Measurements from ENCODE around the gene VAMP5.
"Not testable (repeated sequence)": the region's sequence is repeated elsewhere in the genome, so short reads cannot be mapped to it uniquely, and the experiment has no call there.

VAMP5 gene

DNA sequence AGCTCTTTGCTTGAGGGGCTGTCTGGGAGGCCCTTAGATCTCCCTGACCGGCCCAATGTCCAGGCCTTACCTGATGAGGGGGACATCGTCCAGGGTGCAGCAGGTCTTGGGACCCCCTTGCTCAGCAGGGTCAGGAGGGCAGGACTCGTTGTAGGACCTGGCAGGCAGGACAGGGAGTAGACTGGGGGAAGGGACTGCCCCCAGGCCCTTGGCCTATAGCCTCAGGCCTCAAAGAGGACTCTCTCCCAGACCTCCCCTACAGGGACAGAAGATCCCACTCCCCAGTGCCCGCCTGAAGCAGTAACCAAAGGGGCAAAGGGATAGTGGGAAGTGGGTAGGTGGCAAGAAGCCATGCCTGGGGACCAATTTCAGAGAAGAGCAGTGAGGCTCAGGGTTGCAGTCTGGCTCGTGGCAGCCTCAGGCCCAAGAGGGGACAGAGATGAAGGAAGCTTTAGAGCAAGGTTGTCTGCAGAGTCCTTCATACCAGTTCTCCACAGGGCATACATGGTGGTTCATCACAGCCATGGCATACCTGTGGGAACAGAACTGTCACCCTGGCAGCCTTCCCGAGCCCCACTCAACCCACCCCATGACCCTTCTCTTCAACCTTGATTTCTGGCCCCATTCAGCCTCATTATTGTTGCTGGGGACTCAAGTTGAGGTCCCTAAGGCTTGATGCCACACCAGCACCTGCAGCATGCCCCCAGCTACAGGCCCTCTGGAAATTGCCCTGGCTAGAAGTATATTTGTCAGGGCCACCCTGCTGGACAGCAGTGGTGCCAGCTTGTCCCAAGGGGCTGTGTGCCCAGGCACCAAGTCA, 16.9 kb downstream of the VAMP5 start:
- DNase-seq (ENCODE audit: low read depth in 2 of 2): no peak

DNA sequence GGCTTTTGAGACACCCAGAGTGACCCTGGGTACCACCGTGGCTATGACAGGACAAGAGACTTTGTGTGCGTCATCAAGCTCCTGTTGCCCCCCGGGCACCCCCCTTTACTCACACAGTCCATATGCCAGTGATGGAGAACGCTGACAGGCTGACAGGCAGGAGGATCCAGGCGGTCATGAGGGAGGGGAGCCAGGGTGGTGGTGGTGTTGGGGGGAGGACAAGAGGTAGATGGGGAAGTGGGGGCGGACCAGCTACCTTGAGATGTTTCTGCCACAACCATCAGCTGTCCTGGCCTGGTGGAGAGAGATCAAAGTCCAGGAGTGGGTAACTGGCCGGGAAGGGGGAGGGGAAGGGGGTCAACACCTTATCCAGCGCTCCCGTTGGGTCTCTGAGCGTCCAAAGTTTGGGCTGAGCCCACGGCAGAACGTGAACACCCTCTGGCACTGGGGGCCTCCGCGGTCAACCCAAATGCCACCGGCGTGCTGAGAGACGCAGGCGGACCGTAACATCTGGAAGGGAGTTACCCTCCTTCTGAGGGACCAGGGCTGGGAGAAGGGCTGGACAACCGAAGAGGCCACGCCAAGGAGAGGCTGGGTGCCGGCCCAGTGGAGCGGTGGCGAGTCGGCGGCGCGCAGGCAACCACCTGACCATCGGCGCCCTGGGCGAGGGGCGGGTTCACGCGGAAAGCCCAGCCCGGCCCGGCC, 17.7 kb downstream of the VAMP5 start:
- DNase-seq (ENCODE audit: low read depth in 2 of 2): no peak

DNA sequence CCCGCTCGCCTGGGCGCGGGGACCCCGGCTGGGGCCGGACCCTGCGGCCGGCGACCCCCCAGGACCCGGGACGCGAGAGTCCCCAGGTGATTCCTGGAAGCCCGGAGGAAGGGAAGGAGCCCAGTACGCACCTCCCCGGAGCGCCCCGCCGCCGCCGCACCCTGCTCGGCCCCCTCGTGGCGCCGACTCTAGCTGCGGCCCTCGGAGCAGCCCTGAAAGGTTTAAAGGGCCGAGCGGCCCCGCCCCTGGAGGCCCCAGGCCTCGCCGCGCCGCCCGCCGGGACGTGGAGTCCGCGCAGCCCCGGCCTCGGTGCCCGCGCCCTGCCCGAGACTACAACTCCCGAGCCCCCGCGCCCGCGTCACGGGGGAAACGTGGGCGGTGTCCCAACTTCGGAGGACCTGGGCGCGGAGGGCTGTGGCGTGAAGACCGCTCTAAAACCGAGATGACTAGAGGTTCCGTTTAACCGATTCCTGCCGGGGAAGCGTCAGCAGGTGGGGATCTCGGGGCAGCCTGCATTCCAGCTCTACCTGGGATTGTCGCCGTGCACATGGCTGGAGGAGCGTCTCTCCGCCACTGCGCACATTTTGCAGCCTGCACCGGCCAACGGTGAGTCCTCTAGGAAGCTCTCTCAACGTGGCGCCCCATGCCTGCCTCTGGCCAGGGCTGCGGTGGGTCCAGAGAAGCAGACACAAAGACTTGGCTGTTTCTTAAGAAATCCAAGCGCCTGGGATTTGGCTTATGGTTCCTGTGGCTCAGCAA, 18.4 kb downstream of the VAMP5 start, which contains the start of gene TMEM150A:
Gene TMEM150A (minus strand): TSS at position 223 of the 759 bp plus-strand sequence. CDS start 750 bp downstream, outside the sequence.
- DNase-seq (ENCODE audit: low read depth in 2 of 2): peak; percentile 69 to 80

DNA sequence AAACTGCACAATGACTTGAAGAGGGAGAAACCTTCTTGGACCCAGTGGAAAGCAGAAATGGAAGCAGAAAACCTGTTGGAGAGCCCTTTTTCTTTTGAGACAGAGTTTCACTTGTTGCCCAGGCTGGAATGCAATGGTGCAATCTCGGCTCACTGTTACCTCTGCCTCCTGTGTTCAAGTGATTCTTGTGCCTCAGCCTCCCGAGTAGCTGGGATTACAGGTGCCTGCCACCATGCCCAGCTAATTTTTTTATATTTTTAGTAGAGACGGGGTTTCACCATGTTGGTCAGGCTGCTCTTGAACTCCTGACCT, 19.9 kb downstream of the VAMP5 start:
- DNase-seq (ENCODE audit: low read depth in 2 of 2): not testable (repeated sequence)

DNA sequence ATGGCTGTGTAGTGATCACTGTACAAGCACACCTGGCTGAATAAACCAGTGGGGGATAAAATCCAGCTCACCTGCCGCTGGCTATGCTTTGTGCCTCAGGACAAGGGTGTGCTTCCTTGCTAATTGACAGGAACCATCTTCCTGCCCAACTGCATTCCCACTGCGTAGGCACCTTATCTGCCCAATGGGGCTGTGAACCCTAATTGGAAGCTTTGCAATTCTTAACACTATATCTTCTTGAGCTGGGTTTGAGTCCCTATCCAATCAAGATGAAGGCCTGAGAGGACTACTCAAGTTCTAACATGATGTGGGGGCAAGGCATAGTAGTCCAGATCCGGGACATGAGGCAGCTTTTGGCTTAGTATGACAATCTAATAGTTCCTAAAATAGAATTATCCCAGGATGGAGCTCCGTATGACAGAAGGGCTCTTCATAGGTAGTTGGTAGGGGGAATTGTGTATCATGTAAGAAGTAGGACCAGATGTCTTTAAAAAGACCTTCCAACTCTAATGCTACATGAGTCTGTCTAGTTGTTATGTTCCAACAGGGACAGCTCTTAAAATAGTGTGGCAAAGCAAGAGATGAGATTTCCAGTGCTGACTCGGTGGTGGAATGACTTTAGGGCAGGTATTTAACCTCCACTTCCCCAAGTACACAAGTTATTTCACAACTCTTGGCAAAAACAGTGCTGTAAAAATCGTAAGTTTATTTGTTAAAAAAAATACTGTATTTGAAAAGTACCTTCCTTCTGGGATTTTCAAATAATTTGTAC, 20.5 kb downstream of the VAMP5 start:
- no peak for DNase-seq (ENCODE audit: low read depth in 2 of 2)

DNA sequence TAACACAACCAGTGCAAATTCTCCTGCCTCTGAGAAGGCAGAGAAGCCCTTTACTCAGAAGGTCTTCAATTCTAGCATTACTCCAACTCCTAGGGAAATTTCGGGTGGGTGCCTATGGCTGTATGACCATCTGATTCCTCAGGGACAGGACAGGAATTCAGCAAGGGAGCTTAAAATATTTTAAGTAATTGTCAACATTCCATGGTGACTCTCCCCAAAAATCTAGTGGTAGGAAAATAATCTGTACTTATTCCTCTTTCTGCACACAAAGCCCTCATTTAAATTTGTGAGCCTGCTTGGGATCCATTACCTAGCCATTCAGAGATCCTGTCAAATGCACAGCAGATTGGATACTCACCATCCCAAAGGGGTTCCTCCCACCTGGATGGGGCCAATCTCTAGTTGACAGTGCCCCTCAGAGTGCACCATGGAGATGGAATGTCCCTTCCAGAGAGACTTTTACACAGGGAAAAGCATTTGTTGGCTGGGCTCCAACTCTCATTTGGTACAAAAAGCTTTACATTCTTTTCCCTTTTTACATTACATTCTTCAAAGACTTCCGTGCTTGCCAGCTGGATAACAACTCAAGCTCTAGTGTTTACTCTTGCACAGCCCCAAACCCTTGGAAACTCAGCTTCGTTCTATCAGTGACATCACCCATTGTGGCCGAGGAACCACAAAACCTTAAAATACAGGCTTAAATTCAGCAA, 21.3 kb downstream of the VAMP5 start:
- DNase-seq (ENCODE audit: low read depth in 2 of 2): no peak

DNA sequence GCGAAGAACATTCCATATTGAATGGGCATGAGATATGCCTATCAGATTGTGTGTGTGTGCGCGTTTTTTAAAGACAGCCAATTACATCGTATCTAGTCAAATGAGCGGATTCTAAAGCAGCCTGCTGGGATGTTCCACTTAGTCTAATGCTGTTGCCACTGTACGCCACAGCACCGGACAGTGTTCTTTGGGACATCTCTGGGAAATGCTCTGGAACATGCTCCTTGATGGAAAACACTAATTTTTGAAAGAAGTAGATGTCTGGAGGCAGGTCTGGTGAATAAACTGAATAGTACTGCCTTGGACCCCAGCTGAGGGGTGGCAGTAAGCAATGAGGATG, 21.9 kb downstream of the VAMP5 start:
- DNase-seq (ENCODE audit: low read depth in 2 of 2): no peak

DNA sequence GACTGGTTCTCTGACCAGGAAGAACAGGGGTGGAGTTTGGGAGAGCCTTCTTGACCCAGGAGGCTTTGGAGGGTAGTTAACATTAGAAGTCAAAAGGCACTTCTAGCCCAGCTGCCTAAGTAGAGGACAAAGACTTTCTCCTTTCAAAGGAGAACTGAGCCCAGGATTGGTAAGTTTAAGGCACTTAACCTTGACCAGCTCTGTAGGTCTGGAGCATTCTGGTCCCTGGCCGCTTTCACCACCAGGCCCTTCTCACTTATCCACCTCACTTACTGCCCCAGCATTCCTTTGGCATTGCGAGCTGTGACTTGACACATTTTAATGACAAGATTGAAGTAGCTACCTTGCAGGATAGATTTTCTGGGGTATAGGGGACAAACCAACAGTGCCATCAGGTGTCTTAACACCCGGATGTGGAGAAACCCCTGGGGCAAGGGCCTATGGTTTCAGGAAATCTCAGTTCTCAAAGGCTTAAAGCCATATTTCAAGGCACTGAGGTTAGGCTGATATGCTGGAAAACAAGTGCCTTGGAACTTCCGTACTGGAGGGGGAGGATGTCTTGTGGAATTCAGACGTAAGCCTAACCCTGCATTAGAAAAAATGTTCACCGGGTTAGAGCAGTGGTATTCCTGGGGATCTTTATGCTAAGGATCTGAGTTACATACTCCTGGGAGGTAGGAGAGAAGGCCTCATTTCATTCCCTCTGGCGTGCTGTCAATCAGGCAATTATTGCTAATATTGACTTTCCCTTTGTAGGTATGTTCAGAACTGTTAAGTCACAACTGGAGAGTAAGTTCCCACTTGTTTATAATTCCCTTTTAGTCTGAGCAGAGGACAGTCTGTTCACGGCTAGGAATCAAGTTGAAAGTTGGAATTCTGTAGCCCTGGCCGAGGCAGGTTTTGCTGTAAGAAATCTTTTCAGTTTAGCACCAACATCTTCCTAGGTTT, 23.3 kb downstream of the VAMP5 start:
- DNase-seq (ENCODE audit: low read depth in 2 of 2): no peak

DNA sequence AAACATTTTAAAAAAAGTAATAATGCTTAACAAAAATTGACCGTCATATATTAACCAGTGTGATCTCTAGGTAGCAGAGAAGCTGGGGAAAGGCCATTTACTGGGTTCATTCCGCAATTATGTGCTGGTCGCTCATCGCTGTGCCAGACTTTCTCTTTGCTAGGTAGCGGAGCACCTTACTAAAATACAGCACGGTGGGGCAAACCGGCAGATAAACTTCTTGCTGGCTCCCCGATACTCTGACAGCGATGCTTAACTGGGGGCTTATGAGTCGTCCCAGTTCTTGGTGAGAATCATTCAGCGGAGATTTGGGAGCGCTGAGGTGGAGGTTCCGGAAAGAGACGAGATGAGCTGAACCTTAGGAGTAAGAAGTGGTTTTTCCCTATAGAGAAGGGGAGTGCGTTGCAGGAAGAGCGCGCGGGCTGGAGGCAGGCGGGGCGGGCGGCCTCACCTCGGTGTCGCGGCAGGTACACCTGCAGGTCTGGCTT, 27.0 kb downstream of the VAMP5 start:
- DNase-seq (ENCODE audit: low read depth in 2 of 2): no peak

DNA sequence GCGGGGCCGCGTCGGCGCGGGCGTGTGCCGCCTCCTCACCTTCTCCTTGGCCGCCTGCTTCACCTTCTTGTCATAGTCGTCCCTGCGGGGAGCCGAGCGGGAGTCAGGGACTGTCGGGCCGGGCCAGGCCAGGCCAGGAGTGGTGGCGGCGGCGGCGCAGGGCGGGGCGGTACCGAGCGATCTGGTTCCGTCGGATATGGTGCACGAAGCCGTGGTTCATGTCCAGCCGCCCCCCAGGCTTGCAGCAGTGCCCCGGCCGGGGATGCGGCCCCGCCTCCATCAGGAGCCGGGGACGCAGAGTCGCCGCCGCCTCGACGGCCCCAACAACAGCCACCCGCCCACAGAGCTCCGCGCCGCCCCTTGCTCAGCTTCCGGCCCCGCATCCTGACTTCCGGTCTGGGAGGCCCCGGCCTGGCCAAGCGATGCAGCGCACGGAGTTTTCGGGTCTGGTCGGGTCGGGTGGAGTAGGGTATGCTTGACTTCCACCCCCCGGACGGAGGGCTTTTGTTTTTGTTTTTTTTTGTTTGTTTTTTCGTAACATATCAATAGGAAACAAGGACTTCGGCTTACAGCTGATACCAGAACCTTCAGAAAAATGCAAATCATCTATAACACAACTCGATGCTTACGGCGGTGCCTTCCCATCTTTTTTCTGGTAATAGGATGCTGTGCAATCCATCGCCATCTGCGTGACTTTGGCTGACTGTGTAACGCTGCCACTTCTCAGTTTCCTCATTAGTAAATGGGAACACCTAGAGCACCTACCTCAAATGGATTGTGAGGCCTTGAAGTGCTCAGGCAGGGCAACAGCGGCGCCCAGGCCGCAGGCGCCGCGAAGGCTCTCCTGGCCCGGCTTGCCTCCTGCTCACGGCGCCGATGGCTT, 27.7 kb downstream of the VAMP5 start, which contains the start of gene C2orf68:
Gene C2orf68 (minus strand): TSS at position 362 of the 883 bp plus-strand sequence. CDS start 82 bp downstream, at position 280.
- DNase-seq (ENCODE audit: low read depth in 2 of 2): peak; percentile 65 to 69

DNA sequence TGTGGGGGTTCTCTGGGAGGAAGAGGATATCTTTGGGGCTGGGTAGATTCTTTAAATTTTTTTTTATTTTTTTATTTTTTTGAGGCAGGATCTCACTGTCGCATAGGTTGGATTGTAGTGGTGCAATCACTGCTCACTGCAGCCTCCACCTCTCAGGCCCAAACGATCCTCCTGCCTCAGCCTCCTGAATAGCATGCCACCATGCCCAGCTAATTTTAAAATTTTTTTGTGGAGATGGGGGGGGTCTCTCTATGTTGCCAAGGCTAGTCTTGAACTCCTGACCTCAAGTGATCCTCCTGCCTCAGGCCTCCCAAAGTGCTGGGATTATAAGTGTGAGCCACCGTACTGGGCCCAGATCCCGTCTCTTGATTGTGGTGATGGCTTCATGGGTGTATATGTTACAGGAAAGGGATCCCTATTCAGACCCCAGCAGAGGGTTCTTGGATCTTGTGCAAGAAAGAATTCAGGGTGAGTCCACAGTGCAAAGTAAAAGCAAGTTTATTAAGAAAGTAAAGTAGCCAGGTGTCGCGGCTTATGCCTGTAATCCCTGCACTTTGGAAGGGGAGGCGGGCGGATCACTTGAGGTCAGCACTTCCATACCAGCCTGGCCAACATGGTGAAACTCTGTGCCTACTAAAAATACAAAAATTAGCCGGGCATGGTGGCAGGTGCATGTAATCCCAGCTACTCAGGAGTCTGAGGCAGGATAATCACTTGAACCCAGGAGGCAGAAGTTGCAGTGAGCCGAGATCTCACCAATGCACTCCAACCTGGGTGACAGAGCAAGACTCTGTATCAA, 29.7 kb downstream of the VAMP5 start:
- DNase-seq (ENCODE audit: low read depth in 2 of 2): no peak

DNA sequence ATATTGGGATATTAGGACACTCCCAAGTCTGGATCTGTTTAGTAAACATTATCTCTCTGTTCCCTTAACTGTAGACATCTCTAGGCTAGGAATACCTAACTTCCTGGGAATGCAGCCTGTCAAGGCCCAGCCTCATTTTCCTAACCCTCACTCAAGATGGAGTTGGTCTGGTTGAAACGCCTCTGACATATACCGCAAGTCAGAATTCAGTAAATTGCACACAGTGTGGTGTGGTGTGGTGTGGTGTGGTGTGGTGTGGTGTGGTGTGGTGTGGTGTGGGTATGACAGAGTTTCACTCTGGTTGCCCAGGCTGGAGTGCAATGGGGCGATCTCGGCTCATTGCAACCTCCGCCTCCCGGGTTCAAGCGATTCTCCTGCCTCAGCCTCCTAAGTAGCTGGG, 30.5 kb downstream of the VAMP5 start:
- not testable (repeated sequence) for DNase-seq (ENCODE audit: low read depth in 2 of 2)

DNA sequence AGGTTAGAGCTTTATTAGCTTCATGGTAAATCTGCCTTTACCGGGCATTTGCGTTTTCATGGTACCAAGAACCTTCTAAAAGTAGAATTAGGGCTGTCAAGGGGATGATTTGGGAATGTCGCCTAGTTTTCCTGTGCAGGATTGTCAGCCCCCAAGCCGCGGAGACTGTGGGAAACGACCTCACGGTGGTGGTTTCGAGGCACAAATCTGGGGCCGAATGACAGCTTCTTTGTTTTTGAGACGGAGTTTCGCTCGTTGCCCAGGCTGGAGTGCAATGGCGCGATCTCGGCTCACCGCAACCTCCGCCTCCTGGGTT, 31.1 kb downstream of the VAMP5 start:
- DNase-seq (ENCODE audit: low read depth in 2 of 2): no peak

DNA sequence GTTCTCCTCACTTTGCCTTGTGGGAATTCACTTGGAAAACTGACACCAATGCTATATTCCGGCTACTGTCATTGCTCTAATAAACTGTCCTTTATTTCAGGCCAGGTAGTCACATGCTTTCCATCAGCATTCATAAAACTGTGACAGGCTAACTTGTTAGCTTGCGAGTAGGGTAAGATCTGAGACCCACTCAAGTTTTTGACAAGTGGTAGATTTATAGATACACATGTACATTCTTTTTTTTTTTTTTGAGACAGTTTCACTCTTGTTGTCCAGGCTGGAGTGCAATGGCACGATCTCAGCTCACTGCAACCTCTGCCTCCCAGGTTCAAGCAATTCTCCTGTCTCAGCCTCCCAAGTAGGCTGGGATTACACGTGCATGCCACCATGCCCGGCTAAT, 33.5 kb downstream of the VAMP5 start:
- not testable (repeated sequence) for DNase-seq (ENCODE audit: low read depth in 2 of 2)

DNA sequence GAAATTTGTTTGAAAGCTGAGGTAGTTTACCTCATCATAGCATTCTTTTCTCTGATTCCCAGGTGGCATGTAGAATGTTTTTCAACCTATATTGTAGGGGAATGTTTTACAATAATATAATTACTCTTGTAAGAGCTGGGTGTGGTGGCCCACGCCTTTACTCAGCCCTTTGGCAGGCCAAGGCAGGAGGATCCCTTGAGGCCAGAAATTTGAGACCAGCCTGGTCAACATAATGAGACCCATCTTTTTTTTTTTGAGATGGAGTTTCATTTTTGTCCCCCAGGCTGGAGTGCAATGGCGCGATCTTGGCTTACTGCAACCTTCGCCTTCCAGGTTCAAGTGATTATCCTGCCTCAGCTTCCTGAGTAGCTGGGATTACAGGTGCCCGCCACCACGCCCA, 35.4 kb downstream of the VAMP5 start:
- DNase-seq (ENCODE audit: low read depth in 2 of 2): no peak

DNA sequence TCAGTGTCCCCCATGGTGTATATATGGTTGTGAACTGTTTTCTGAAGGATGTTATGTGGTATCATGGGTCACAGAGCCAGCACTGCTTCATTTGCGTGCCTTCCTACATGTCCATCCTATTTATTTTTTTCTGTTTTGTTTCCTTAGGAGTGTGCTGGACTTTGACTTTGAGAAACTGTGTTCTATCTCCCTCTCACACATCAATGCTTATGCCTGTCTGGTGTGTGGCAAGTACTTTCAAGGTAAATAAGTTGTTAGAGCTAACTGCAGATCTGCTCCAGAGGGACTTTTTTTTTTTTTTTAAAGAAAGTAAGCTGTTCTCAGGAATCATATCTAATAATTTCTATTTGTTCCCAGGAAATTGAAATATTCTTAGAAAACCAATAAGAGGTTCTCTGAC, 37.1 kb downstream of the VAMP5 start:
- DNase-seq (ENCODE audit: low read depth in 2 of 2): no peak

DNA sequence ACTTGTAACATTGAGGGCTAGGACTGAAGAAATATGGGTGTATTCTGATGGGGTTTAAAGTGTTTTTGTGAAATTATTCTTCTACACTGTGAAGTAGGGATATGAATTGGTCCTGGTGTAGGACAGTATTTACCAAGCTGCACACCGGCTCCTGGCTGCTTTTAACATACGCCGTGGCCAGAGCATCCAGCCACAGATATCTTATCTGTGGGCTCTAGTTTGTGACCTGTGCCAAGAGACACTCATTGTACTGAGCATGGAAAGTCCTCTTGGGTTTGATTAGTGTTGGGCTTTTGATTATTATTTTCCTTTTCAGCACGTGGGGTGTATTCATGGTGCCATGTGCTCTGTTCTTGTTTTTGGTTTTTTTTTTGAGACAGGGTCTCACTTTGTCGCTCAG, 39.8 kb downstream of the VAMP5 start:
- DNase-seq (ENCODE audit: low read depth in 2 of 2): no peak

DNA sequence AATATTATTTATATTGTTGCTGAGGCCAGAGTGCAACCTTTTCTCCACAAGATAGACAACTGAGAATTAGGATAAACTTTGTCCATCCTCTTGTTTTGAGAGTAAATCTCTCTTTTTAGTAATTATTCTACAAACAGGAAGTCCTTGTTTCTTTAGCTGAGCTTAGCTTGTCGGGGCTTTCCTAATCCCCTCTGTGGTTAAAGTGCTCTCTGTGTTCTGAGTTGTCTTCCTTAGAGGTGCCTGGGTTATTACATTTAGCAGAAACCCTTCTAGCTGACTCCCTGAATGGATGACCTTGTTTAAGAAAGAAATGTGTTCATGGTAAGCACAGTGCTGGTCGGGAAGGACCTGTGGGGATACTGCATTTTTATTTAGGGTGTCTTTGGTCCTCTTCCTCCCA, 44.4 kb downstream of the VAMP5 start:
- DNase-seq (ENCODE audit: low read depth in 2 of 2): no peak
